ENCODE measurements around the gene ARMC10.

GRCh38 chr7:103071000-103071399 lies 3.9 kb upstream of the ARMC10 start:
- TF ChIP-seq CTCF (IDR thresholded peaks at IDR 0.05), result no peak
- TF ChIP-seq POLR2A (IDR thresholded peaks at IDR 0.05), result no peak

All from adrenal gland (tissue), 5 donors.